Upper lobe of right lung (tissue), 1 donor: Measurements from ENCODE around the gene SMC6. TPM values are rescaled to one million over a fixed set of nuclear protein-coding genes. Genes with fewer than 3 reads are reported as not detected.

Experiments
- ATAC-seq: fragments of 200-7000 bp; cut with Tn5 transposase; one replicate; pipeline ENCODE4 v1.9.1; 2020; ENCODE audit warnings: mild to moderate bottlenecking, moderate library complexity
- DNase-seq: peaks from one replicate; pipeline ENCODE4 v3.0.0-alpha.2; 2020
- H3K27ac ChIP-seq: fragments of 200-600 bp; one replicate; pipeline ENCODE4 v1.8.0; 2022
- H3K27me3 ChIP-seq: fragments of 200-600 bp; one replicate; pipeline ENCODE4 v1.8.0; 2022; ENCODE audit warnings: mild to moderate bottlenecking
- H3K36me3 ChIP-seq: fragments of 200-600 bp; one replicate; pipeline ENCODE4 v1.8.0; 2022
- H3K4me1 ChIP-seq: fragments of 200-600 bp; one replicate; pipeline ENCODE4 v1.8.0; 2022
- H3K4me3 ChIP-seq: fragments of 200-600 bp; one replicate; pipeline ENCODE4 v1.8.0; 2022; ENCODE audit warnings: mild to moderate bottlenecking
- H3K9me3 ChIP-seq: fragments of 200-600 bp; one replicate; pipeline ENCODE4 v1.8.0; 2022
- CTCF ChIP-seq: fragments of 200-600 bp; IDR thresholded peaks from one replicate; pipeline ENCODE4 v1.8.0; 2022; ENCODE audit warnings: antibody characterized with exemption
- intact Hi-C: fragments of 100-400 bp; cut with DNase I; formaldehyde crosslinking; loops from one replicate; pipeline ENCODE4 v1.11.0; 2022
- total RNA-seq: library from RNA; stranded (reverse); fragmentation: NEBNext Ultra II Directional; extraction: Animal tissue kit (Norgen Biotek cat#: 25700); gene quantifications from one replicate; pipeline ENCODE4 v1.2.1, GENCODE V29; 2021
- donor health status: DM: no; HTN: yes; CAD: no; lungs with severe emphysema.

Gene SMC6
- total RNA-seq, 1 donor from 2014 or later, result 16.0 TPM

- Histone ChIP-seq H3K27ac (no peak overlapping the region), H3K9me3 (no peaks in the 10 kb centered on the region), H3K4me3 (no peak overlapping the region), H3K4me1 (peaks cover 8% of the 10 kb centered on the region), H3K36me3 (no peaks in the 10 kb centered on the region), H3K27me3 (no peaks in the 10 kb centered on the region)
- peak; percentile 82 for ATAC-seq
- DNase-seq, result no peak
- intact Hi-C loops, result no loop called here
- TF ChIP-seq CTCF, result peak; percentile 84
Measured at GRCh38 chr2:17646081-17646554, 107.5 kb downstream of the SMC6 start.

- ATAC-seq (no peak), DNase-seq (no peak)
- H3K4me1 ChIP-seq, result peaks cover 8% of the 10 kb centered on the region
- H3K4me3 ChIP-seq, result no peak overlapping the region
- TF ChIP-seq CTCF, result no peak
- H3K36me3 ChIP-seq, result no peaks in the 10 kb centered on the region
- H3K9me3 ChIP-seq, result no peaks in the 10 kb centered on the region
- intact Hi-C loops, result no loop called here
- no peak overlapping the region for H3K27ac ChIP-seq
- no peaks in the 10 kb centered on the region for H3K27me3 ChIP-seq
Measured at GRCh38 chr2:17644997-17645720, 108.5 kb downstream of the SMC6 start.

- Histone ChIP-seq H3K9me3 (no peaks in the 10 kb centered on the region), H3K36me3 (no peaks in the 10 kb centered on the region), H3K27me3 (no peaks in the 10 kb centered on the region), H3K4me1 (peaks cover 8% of the 10 kb centered on the region), H3K4me3 (no peak overlapping the region), H3K27ac (no peak overlapping the region)
- TF ChIP-seq CTCF, result no peak
- intact Hi-C loops, result no loop called here
- no peak for DNase-seq
- ATAC-seq, result peak; percentile 69
Measured at GRCh38 chr2:17643031-17643615, 110.5 kb downstream of the SMC6 start.

- DNase-seq (no peak), ATAC-seq (no peak)
- no peaks in the 10 kb centered on the region for H3K27me3 ChIP-seq
- no peak overlapping the region for H3K4me3 ChIP-seq
- intact Hi-C loops, result no loop called here
- H3K27ac ChIP-seq, result no peak overlapping the region
- no peaks in the 10 kb centered on the region for H3K9me3 ChIP-seq
- no peak for TF ChIP-seq CTCF
- H3K36me3 ChIP-seq, result no peaks in the 10 kb centered on the region
- peaks cover 3% of the 10 kb centered on the region for H3K4me1 ChIP-seq
Measured at GRCh38 chr2:17640406-17640805, 113.2 kb downstream of the SMC6 start.

GRCh38 chr2:17638196-17638743, 115.3 kb downstream of the SMC6 start:
- DNase-seq (no peak), ATAC-seq (no peak)
- peaks cover under 1% of the 10 kb centered on the region for H3K4me1 ChIP-seq
- TF ChIP-seq CTCF, result no peak
- H3K4me3 ChIP-seq, result no peak overlapping the region
- H3K9me3 ChIP-seq, result no peaks in the 10 kb centered on the region
- no peaks in the 10 kb centered on the region for H3K36me3 ChIP-seq
- no peak overlapping the region for H3K27ac ChIP-seq
- intact Hi-C loops, result no loop called here
- H3K27me3 ChIP-seq, result no peaks in the 10 kb centered on the region
